ENCODE results near the gene FDX1.

The FDX1 gene

DNA sequence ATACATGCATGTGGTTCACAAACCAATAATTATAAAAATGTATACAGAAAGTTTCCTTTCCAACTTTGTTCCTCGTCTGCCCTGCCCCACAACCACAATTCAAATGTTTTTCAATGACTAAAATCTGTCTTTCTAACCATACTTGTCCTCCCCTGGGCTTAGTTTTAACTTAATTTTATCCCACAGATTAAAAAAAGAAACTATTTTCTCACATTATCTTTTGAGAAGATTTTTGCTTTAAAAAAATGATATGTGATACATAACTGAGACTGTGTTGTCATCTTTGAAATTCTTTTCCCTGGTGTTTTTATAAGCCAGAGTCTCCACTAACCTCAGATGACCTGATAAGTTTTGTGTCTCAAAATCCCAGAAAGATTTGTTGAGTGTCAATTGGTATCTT is 79.0 kb downstream of the FDX1 start:
- no peak for DNase-seq (ENCODE audit: low spot score)

DNA sequence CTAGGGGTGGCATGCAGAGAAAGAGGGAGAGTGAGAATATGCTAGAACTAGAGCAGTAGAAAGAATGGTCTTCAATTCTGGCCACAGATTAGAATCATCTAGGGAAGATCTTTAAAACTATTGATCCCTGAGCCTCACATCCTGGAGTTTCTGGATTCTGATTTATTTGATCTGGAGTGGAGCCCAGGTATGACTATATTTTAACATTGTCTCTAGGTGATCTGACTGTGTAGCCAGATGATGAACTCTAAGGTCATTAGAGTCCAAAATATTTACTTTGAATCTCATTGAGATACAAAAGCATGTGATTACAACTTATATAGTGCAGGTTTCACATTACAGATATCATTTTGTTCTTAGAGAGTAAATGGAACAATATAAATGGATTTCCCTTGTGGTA is 79.7 kb downstream of the FDX1 start:
- no peak for DNase-seq (ENCODE audit: low spot score)

DNA sequence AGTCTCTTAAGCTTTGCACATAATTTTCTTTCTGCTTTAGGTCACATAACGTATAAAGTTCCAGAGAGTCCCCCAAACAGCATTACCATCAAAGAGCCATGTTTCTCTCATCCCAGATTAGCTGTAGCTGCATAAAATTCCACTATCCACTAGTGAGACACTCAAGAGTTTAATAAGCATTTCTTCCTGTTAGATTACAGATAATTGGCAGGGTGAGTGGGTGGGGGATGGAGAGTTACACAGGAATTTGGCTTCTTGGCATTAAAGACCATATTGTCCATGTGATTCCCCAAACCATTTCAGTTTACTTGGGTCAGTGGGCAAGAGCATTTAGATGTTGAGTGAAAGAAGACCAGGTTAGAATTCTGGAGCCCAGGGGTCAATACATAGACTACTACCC is 82.3 kb downstream of the FDX1 start:
- no peak for DNase-seq (ENCODE audit: low spot score)

DNA sequence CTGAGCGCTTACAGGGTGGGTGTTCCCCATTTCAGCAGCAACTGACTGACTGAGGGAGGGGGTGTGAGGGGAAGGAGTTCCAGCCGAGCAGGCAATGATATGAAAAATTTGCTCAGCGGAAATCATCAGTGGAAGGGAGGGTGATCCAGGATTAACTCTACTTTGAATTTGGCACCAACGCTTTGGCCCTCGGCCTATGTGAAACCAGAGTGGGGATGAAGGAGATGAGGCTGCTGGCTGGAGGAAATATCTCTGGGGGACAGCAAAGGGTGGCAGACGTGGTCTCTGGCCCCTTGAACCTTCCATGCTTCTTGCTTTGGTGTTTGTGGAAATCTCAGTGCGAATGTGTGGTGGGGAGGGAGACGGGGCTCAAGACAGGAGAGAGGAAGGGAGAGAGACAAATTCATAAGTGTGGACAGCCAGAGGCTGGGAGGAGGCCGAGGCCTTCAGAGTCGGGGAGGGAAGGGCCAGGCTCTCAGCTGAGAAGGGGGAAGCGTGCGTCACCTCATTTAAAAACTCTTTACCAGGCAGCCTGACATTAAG is 83.6 kb downstream of the FDX1 start:
- no peak for DNase-seq (ENCODE audit: low spot score)

DNA sequence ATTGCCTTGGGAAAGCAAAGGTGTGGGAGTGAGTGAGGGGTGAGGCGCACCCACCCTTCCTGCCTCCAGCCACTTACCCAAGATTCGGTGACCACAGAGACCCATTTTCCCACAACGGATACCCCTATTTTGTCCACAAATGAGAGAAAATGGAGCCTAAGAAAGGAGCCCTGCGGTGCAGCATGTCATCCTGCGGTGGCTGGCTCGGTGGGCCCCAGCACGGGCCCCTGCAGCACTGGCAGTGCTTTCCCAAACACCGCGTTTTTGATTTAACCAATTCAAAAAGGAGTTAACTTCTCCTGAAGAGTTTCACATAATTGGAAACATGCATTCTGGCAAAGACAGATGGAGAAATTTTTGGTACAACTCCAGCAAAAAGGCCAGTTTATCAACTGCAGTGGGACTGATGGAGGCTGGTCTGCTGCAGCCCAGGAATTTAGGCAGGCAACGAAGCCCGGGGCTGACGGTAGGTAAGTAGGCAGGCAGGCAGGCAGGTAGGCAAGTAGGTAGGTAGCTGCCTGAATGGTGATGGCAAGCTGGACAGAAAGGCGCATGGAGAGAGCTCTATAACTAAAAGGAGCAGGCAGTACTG is 84.2 kb downstream of the FDX1 start:
- no peak for DNase-seq (ENCODE audit: low spot score)

Data from activated CD4-positive, alpha-beta T cell treated with anti-CD3 and anti-CD28 coated beads, Interleukin-2, Interleukin-4, amounts not matched to agents 100 ng/mL and 50 ng/mL, durations not matched to agents 16 hours and 8 hours (primary cell).